H1 (cell line): Measurements from ENCODE around the gene STAT5A. TPM values are rescaled to one million over a fixed set of nuclear protein-coding genes. Genes with fewer than 3 reads are reported as not detected.

ENCODE experiments used
- KDM5A ChIP-seq: fragments of 200-600 bp; IDR thresholded peaks from 2 replicates; pipeline ENCODE4 v1.7.1; 2012; ENCODE audit warnings: mild to moderate bottlenecking, low read length, inconsistent platforms, mixed read lengths
- SAP30 ChIP-seq: fragments of 300-600 bp; sonication (generic); IDR thresholded peaks from 2 replicates; pipeline ENCODE4 v1.7.1; 2012; ENCODE audit warnings: low read length, moderate library complexity, mild to moderate bottlenecking, inconsistent platforms; ENCODE audit not compliant: insufficient read depth, insufficient replicate concordance
- polyA plus RNA-seq, 7 experiments: library from polyadenylated mRNA; depleted of rRNA in 3 of 7; stranded (reverse) in 5 of 7; unstranded in 2 of 7; fragments of >200 nt in 5 of 7; fragments of 200-250 nt in 2 of 7; gene quantifications; 1 replicate in 5 of 7; 2 replicates in 1 of 7; 4 replicates in 1 of 7; pipeline versions ENCODE4 v1.2.1 to v1.2.3, GENCODE V29; 2011 to 2013; ENCODE audit warnings: missing spikeins in 2 of 7, mixed read lengths in 2 of 7
- total RNA-seq: library from RNA; stranded (reverse); fragmentation: NEBNext Ultra II Directional; extraction: Animal tissue kit (Norgen Biotek cat#: 25700); gene quantifications from 2 replicates; pipeline ENCODE4 v1.2.1, GENCODE V29; 2021
- TF ChIP-seq, protein P1 (sequence below): fragments of 300-600 bp; sonication (generic); IDR thresholded peaks from 2 replicates; pipeline ENCODE4 v1.7.1; 2012; ENCODE audit warnings: low read length, moderate library complexity, mild to moderate bottlenecking, inconsistent platforms; ENCODE audit not compliant: insufficient replicate concordance
- TF ChIP-seq, protein P2 (sequence below): IDR thresholded peaks from 2 replicates; pipeline ENCODE4 v1.6.1; 2011; ENCODE audit warnings: low read depth, mild to moderate bottlenecking, low read length; ENCODE audit not compliant: insufficient read depth

Gene STAT5A
- total and polyA plus RNA-seq, 2 of the 8 experiments (the other 6 are each of a cell fraction or from before 2014, with no cell fraction given) = 4.2 to 5.4 TPM

DNA sequence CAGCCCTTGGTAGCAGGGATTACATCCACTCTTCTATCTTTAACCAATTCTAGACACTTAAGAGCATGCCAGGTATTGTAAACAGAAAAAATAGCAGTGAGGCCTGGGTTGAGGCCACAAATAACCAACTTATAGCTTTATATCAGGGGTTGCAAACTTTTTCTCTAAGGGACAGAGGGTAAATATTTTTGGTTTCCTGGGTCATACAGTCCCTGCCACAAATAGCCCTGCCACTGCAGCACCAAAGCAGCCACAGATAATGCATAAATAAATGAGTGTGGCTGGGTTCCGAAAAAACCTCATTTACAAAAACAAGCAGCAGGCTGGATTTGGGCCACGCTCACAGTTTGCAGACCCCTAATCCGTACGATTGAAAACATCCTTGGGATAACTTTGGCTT, 53.3 kb downstream of the STAT5A start (continued):
- TF ChIP-seq, protein P1, sequence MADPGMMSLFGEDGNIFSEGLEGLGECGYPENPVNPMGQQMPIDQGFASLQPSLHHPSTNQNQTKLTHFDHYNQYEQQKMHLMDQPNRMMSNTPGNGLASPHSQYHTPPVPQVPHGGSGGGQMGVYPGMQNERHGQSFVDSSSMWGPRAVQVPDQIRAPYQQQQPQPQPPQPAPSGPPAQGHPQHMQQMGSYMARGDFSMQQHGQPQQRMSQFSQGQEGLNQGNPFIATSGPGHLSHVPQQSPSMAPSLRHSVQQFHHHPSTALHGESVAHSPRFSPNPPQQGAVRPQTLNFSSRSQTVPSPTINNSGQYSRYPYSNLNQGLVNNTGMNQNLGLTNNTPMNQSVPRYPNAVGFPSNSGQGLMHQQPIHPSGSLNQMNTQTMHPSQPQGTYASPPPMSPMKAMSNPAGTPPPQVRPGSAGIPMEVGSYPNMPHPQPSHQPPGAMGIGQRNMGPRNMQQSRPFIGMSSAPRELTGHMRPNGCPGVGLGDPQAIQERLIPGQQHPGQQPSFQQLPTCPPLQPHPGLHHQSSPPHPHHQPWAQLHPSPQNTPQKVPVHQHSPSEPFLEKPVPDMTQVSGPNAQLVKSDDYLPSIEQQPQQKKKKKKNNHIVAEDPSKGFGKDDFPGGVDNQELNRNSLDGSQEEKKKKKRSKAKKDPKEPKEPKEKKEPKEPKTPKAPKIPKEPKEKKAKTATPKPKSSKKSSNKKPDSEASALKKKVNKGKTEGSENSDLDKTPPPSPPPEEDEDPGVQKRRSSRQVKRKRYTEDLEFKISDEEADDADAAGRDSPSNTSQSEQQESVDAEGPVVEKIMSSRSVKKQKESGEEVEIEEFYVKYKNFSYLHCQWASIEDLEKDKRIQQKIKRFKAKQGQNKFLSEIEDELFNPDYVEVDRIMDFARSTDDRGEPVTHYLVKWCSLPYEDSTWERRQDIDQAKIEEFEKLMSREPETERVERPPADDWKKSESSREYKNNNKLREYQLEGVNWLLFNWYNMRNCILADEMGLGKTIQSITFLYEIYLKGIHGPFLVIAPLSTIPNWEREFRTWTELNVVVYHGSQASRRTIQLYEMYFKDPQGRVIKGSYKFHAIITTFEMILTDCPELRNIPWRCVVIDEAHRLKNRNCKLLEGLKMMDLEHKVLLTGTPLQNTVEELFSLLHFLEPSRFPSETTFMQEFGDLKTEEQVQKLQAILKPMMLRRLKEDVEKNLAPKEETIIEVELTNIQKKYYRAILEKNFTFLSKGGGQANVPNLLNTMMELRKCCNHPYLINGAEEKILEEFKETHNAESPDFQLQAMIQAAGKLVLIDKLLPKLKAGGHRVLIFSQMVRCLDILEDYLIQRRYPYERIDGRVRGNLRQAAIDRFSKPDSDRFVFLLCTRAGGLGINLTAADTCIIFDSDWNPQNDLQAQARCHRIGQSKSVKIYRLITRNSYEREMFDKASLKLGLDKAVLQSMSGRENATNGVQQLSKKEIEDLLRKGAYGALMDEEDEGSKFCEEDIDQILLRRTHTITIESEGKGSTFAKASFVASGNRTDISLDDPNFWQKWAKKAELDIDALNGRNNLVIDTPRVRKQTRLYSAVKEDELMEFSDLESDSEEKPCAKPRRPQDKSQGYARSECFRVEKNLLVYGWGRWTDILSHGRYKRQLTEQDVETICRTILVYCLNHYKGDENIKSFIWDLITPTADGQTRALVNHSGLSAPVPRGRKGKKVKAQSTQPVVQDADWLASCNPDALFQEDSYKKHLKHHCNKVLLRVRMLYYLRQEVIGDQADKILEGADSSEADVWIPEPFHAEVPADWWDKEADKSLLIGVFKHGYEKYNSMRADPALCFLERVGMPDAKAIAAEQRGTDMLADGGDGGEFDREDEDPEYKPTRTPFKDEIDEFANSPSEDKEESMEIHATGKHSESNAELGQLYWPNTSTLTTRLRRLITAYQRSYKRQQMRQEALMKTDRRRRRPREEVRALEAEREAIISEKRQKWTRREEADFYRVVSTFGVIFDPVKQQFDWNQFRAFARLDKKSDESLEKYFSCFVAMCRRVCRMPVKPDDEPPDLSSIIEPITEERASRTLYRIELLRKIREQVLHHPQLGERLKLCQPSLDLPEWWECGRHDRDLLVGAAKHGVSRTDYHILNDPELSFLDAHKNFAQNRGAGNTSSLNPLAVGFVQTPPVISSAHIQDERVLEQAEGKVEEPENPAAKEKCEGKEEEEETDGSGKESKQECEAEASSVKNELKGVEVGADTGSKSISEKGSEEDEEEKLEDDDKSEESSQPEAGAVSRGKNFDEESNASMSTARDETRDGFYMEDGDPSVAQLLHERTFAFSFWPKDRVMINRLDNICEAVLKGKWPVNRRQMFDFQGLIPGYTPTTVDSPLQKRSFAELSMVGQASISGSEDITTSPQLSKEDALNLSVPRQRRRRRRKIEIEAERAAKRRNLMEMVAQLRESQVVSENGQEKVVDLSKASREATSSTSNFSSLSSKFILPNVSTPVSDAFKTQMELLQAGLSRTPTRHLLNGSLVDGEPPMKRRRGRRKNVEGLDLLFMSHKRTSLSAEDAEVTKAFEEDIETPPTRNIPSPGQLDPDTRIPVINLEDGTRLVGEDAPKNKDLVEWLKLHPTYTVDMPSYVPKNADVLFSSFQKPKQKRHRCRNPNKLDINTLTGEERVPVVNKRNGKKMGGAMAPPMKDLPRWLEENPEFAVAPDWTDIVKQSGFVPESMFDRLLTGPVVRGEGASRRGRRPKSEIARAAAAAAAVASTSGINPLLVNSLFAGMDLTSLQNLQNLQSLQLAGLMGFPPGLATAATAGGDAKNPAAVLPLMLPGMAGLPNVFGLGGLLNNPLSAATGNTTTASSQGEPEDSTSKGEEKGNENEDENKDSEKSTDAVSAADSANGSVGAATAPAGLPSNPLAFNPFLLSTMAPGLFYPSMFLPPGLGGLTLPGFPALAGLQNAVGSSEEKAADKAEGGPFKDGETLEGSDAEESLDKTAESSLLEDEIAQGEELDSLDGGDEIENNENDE = no peak
- TF ChIP-seq KDM5A (no peak), SAP30 (no peak)
- TF ChIP-seq, protein P2, sequence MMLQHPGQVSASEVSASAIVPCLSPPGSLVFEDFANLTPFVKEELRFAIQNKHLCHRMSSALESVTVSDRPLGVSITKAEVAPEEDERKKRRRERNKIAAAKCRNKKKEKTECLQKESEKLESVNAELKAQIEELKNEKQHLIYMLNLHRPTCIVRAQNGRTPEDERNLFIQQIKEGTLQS = no peak
